Measurements from ENCODE around the gene SCEL. TPM values are rescaled to one million over a fixed set of nuclear protein-coding genes. Genes with fewer than 3 reads are reported as not detected.
"Not testable (repeated sequence)": the region's sequence is repeated elsewhere in the genome, so short reads cannot be mapped to it uniquely, and the experiment has no call there.

The SCEL gene
- total and polyA plus RNA-seq, 2 donors (not counting 3 experiments of a cell fraction or from before 2014, with no cell fraction given): not detected

DNA sequence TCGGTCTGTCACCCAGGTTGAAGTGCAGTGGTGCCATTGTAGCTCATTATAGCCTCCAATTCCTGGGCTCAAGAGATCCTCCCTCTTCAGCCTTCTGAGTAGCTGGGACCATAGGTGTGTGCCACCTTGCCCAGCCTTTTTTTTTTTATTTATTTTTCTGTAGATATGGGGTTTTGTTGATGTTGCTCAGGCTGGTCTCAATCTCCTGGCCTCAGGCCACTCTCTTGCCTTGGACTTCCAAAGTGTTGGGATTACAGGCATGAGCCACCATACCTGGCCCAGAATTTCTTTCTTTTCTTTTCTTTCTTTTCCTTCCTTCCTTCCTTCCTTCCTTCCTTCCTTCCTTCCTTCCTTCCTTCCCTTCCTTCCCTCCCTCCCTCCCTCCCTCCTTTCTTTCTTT lies 16.1 kb upstream of the SCEL start:
- POLR2A ChIA-PET; FAIRE-seq; DNase-seq (ENCODE audit: low read depth, low spot score); H3K27ac ChIP-seq (ENCODE audit: insufficient read depth, low read depth, low read length); H3K36me3 ChIP-seq (ENCODE audit: control insufficient read depth in 2 of 2, extremely low read depth in 1 of 2, insufficient read depth in 2 of 2, low read length in 2 of 2); H3K9me1 ChIP-seq (replicated peaks; ENCODE audit: control insufficient read depth, extremely low read depth, insufficient read depth, low read length); dilution Hi-C loops (cut with MboI; ENCODE audit: extremely low pct_ligation_motif_present, low sequenced_read_pairs); H4K20me1 ChIP-seq (replicated peaks; ENCODE audit: control insufficient read depth, extremely low read depth, insufficient read depth, low read length); H3K27me3 ChIP-seq (ENCODE audit: control insufficient read depth in 2 of 2, insufficient read depth in 2 of 2, low read length in 2 of 2); intact Hi-C loops (cut with micrococcal nuclease); H3K9me3 ChIP-seq (replicated peaks; ENCODE audit: control insufficient read depth, insufficient read depth, low read length); BruUV-seq (replicated peaks); H2AFZ ChIP-seq (ENCODE audit: low read depth, low read length); H3K79me2 ChIP-seq (ENCODE audit: control insufficient read depth, insufficient read depth, low read length); H3K4me2 ChIP-seq (ENCODE audit: insufficient read depth, low read length); CTCF ChIA-PET; H3K9ac ChIP-seq (replicated peaks; ENCODE audit: extremely low read depth, insufficient read depth, low read length); H3K4me3 ChIP-seq (replicated peaks in 1 of 3; ENCODE audit: insufficient read depth in 1 of 3, low read depth in 1 of 3, low read length in 3 of 3): not testable (repeated sequence)
- peaks cover 49% of the 10 kb centered on the region for H3K4me1 ChIP-seq (ENCODE audit: control insufficient read depth, extremely low read depth, insufficient read depth, low read length)

DNA sequence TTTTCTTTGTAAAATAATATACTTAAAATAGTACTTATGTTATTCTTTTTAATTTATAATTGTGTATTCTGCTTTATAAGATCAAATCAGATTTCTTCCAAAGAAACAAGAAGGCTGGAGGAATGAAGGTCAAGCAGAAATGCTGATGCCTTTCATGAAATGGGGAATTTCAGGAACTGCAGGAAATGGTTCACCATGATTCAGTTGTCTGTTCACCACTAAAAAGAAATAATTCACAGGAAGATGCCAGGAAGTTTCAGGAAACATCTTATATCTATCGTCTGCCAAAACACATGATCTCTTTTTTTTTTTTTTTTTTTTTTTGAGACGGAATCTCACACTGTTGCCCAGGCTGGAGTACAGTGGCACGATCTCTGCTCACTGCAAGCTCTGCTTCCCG lies 15.7 kb upstream of the SCEL start:
- Histone ChIP-seq H3K4me2 (ENCODE audit: insufficient read depth, low read length) (no peak overlapping the region), H3K4me1 (ENCODE audit: control insufficient read depth, extremely low read depth, insufficient read depth, low read length) (peaks cover 49% of the 10 kb centered on the region), H3K79me2 (ENCODE audit: control insufficient read depth, insufficient read depth, low read length) (no peaks in the 10 kb centered on the region), H3K27ac (ENCODE audit: insufficient read depth, low read depth, low read length) (no peak overlapping the region), H4K20me1 (replicated peaks; ENCODE audit: control insufficient read depth, extremely low read depth, insufficient read depth, low read length) (no peaks in the 10 kb centered on the region), H3K9me3 (replicated peaks; ENCODE audit: control insufficient read depth, insufficient read depth, low read length) (no peaks in the 10 kb centered on the region), H2AFZ (ENCODE audit: low read depth, low read length) (no peak overlapping the region), H3K9me1 (replicated peaks; ENCODE audit: control insufficient read depth, extremely low read depth, insufficient read depth, low read length) (no peaks in the 10 kb centered on the region), H3K9ac (replicated peaks; ENCODE audit: extremely low read depth, insufficient read depth, low read length) (no peak overlapping the region), H3K4me3 (replicated peaks in 1 of 3; ENCODE audit: insufficient read depth in 1 of 3, low read depth in 1 of 3, low read length in 3 of 3) (no peak overlapping the region), H3K36me3 (ENCODE audit: control insufficient read depth in 2 of 2, extremely low read depth in 1 of 2, insufficient read depth in 2 of 2, low read length in 2 of 2) (no peaks in the 10 kb centered on the region), H3K27me3 (ENCODE audit: control insufficient read depth in 2 of 2, insufficient read depth in 2 of 2, low read length in 2 of 2) (no peaks in the 10 kb centered on the region)
- ChIA-PET POLR2A (no interaction called here), CTCF (interaction anchor here (0.7 to 4.0 kb wide), 2 partner anchors 27 to 1837 kb away, joined by 3 to 18 read pairs; no protein-coding TSS in a partner anchor)
- FAIRE-seq (peak; percentile 70), DNase-seq (ENCODE audit: low read depth, low spot score) (peak; percentile 50)
- TF ChIP-seq JUN (IDR thresholded peaks at IDR 0.05; ENCODE audit: borderline replicate concordance, insufficient read depth, insufficient read length, low read depth) (no peak), POLR2AphosphoS5 (IDR thresholded peaks at IDR 0.05; ENCODE audit: insufficient read depth, low read depth, low read length) (peak; percentile 17), GATA2 (IDR thresholded peaks at IDR 0.05; ENCODE audit: insufficient read depth, insufficient read length, low read depth, low read length) (peak; percentile 44), EZH2 (IDR thresholded peaks at IDR 0.05; ENCODE audit: borderline replicate concordance, low read depth, low read length, severe bottlenecking) (no peak), POLR2A (IDR thresholded peaks at IDR 0.05; ENCODE audit: low read depth, low read length) (no peak), FOS (IDR thresholded peaks at IDR 0.05; ENCODE audit: borderline replicate concordance, insufficient read depth, low read length) (peak; percentile 62)
- TF ChIP-seq, protein P1, sequence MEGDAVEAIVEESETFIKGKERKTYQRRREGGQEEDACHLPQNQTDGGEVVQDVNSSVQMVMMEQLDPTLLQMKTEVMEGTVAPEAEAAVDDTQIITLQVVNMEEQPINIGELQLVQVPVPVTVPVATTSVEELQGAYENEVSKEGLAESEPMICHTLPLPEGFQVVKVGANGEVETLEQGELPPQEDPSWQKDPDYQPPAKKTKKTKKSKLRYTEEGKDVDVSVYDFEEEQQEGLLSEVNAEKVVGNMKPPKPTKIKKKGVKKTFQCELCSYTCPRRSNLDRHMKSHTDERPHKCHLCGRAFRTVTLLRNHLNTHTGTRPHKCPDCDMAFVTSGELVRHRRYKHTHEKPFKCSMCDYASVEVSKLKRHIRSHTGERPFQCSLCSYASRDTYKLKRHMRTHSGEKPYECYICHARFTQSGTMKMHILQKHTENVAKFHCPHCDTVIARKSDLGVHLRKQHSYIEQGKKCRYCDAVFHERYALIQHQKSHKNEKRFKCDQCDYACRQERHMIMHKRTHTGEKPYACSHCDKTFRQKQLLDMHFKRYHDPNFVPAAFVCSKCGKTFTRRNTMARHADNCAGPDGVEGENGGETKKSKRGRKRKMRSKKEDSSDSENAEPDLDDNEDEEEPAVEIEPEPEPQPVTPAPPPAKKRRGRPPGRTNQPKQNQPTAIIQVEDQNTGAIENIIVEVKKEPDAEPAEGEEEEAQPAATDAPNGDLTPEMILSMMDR (IDR thresholded peaks at IDR 0.05; ENCODE audit: extremely low read depth in 1 of 2, insufficient read depth in 1 of 2, low read depth in 1 of 2, low read length in 2 of 2): no peak
- TF ChIP-seq, protein P2, sequence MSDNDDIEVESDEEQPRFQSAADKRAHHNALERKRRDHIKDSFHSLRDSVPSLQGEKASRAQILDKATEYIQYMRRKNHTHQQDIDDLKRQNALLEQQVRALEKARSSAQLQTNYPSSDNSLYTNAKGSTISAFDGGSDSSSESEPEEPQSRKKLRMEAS (IDR thresholded peaks at IDR 0.05; ENCODE audit: insufficient read depth, insufficient read length): no peak
- intact Hi-C loops (cut with micrococcal nuclease): no loop called here
- dilution Hi-C loops (cut with MboI; ENCODE audit: extremely low pct_ligation_motif_present, low sequenced_read_pairs): no loop called here
- no TSS peak for BruUV-seq (replicated peaks)

All from endothelial cell of umbilical vein (primary cell).